Measurements from ENCODE around the gene LMX1A.

DNA sequence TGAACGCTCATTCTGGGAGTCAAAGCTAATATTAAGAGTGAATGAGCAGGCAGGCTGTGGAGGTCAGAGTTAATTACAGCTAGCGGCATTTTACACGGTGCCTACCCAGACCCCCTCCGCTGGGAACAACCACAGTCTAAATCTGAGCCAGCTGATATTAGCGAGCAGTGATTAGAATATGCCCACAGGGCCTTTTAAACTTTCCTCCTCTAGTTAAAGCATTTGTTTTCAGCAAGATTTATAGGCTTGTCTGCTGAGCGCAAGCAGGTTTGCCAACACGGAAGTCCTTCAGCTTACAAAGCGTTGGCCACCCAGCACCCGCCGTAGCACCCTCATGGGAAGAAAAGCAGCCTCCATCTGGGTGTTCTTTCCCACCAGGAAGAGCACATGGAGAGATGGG, 72.1 kb downstream of the LMX1A start:
- TF ChIP-seq EP300 (IDR thresholded peaks at IDR 0.05; ENCODE audit: borderline replicate concordance) (no peak), CEBPB (IDR thresholded peaks at IDR 0.05) (no peak), YY1 (IDR thresholded peaks at IDR 0.05; ENCODE audit: low read depth) (no peak), TEAD4 (IDR thresholded peaks at IDR 0.05) (no peak), RAD21 (IDR thresholded peaks at IDR 0.05; ENCODE audit: low read depth) (no peak), TAF1 (IDR thresholded peaks at IDR 0.05; ENCODE audit: low read depth) (no peak)
- TF ChIP-seq, protein P1, sequence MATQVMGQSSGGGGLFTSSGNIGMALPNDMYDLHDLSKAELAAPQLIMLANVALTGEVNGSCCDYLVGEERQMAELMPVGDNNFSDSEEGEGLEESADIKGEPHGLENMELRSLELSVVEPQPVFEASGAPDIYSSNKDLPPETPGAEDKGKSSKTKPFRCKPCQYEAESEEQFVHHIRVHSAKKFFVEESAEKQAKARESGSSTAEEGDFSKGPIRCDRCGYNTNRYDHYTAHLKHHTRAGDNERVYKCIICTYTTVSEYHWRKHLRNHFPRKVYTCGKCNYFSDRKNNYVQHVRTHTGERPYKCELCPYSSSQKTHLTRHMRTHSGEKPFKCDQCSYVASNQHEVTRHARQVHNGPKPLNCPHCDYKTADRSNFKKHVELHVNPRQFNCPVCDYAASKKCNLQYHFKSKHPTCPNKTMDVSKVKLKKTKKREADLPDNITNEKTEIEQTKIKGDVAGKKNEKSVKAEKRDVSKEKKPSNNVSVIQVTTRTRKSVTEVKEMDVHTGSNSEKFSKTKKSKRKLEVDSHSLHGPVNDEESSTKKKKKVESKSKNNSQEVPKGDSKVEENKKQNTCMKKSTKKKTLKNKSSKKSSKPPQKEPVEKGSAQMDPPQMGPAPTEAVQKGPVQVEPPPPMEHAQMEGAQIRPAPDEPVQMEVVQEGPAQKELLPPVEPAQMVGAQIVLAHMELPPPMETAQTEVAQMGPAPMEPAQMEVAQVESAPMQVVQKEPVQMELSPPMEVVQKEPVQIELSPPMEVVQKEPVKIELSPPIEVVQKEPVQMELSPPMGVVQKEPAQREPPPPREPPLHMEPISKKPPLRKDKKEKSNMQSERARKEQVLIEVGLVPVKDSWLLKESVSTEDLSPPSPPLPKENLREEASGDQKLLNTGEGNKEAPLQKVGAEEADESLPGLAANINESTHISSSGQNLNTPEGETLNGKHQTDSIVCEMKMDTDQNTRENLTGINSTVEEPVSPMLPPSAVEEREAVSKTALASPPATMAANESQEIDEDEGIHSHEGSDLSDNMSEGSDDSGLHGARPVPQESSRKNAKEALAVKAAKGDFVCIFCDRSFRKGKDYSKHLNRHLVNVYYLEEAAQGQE (IDR thresholded peaks at IDR 0.05; ENCODE audit: low read depth): no peak
